ENCODE results near the gene INVS. TPM values are rescaled to one million over a fixed set of nuclear protein-coding genes. Genes with fewer than 3 reads are reported as not detected.
A peak's percentile ranks its signal among the peaks of the same experiment; 100 is the strongest.

Gene INVS
- total and polyA plus RNA-seq, 2 of the 13 experiments (the other 11 are each of a cell fraction or from before 2014, with no cell fraction given) = 11.3 to 16.3 TPM

DNA sequence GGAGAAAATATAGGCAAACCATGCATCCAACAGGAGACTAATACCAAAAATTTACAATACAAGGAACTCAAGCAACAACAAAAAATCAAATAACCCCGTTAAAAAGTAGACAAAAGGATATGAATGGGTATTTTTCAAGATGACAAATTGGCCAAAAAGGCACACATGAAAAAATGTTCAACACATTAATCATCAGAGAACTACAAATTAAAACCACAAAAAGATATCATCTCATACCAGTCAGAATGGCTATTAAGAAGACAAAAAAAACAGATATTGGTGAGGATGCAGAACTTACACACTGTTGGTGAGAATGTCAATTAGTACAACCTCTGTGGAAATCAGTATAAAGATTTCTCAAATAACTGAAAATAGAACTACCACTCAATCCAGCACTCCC is 218.7 kb downstream of the INVS start (continued):
- no peak for TF ChIP-seq CBX2 (IDR thresholded peaks at IDR 0.05; ENCODE audit: low read depth, low read length)
- no peak for TF ChIP-seq CBX2 (CRISPR knock-in tag; IDR thresholded peaks at IDR 0.05; ENCODE audit: low read depth)
- TF ChIP-seq, protein P1, sequence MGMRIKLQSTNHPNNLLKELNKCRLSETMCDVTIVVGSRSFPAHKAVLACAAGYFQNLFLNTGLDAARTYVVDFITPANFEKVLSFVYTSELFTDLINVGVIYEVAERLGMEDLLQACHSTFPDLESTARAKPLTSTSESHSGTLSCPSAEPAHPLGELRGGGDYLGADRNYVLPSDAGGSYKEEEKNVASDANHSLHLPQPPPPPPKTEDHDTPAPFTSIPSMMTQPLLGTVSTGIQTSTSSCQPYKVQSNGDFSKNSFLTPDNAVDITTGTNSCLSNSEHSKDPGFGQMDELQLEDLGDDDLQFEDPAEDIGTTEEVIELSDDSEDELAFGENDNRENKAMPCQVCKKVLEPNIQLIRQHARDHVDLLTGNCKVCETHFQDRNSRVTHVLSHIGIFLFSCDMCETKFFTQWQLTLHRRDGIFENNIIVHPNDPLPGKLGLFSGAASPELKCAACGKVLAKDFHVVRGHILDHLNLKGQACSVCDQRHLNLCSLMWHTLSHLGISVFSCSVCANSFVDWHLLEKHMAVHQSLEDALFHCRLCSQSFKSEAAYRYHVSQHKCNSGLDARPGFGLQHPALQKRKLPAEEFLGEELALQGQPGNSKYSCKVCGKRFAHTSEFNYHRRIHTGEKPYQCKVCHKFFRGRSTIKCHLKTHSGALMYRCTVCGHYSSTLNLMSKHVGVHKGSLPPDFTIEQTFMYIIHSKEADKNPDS (CRISPR knock-in tag; IDR thresholded peaks at IDR 0.05) = no peak
- TF ChIP-seq ZNF260 (CRISPR knock-in tag; IDR thresholded peaks at IDR 0.05; ENCODE audit: borderline replicate concordance, low read depth) = no peak
- TF ChIP-seq, protein P2, sequence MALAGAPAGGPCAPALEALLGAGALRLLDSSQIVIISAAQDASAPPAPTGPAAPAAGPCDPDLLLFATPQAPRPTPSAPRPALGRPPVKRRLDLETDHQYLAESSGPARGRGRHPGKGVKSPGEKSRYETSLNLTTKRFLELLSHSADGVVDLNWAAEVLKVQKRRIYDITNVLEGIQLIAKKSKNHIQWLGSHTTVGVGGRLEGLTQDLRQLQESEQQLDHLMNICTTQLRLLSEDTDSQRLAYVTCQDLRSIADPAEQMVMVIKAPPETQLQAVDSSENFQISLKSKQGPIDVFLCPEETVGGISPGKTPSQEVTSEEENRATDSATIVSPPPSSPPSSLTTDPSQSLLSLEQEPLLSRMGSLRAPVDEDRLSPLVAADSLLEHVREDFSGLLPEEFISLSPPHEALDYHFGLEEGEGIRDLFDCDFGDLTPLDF (CRISPR knock-in tag; IDR thresholded peaks at IDR 0.05) = no peak
- TF ChIP-seq ARNT2 (CRISPR knock-in tag; IDR thresholded peaks at IDR 0.05; ENCODE audit: low read depth) = no peak
- TF ChIP-seq NPAS2 (CRISPR knock-in tag; IDR thresholded peaks at IDR 0.05; ENCODE audit: borderline replicate concordance) = no peak
- no peak for TF ChIP-seq FOXA3 (CRISPR knock-in tag; IDR thresholded peaks at IDR 0.05)

DNA sequence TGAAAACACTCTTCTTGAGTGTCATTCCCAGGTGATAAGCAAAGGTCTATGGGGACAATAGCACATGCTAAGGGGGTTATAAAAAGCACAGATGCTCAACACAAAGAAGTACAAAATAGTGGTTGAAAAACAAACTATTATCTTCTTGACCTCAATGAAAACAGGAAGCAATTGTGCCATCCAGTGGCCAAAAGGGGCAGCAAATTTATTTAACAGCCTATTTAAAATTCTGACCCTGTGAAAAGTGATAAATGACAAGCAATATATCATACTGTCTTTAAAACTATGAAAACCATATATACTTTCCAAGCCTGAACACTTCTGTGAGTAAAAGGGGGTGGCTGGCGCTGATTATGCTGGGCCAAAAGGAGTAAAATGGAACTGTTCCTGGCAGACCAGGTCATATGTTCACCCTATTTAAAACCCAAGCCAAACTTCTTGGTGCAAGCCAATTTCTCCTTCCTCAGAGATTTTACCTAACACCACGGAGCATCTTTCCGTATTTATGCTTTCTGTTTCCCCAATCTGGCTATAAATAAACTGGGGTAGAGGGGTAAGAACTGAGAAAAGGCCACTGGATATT is 224.0 kb downstream of the INVS start:
- in situ Hi-C loops (cut with HindIII; ENCODE audit: extremely low pct_ligation_motif_present, low pct_unique_long_range_greater_than_20kb) = loop anchor here (25.0 kb wide), 1 partner anchor 286 kb away; no protein-coding TSS in a partner anchor
- H3K27ac ChIP-seq (ENCODE audit: extremely low read length, insufficient read depth, low read length) = no peak overlapping the region
- H2AFZ ChIP-seq (ENCODE audit: low read length) = no peak overlapping the region
- ChIA-PET CTCF (ENCODE audit: low intra/inter-chr PET ratio, low total read pairs) (no interaction called here), POLR2A (no interaction called here)
- intact Hi-C loops (cut with micrococcal nuclease; ENCODE audit: unreplicated experiment) = loop anchor here (2.0 to 5.0 kb wide), 2 partner anchors 274 to 294 kb away; no protein-coding TSS in a partner anchor
- no peak overlapping the region for H3K4me2 ChIP-seq (ENCODE audit: low read depth, low read length)
- BruUV-seq (replicated peaks) = no TSS peak
- FAIRE-seq (no peak), ATAC-seq (peak; percentile 43; the same call in 1 of the 3 replicates), DNase-seq (ENCODE audit: low spot score) (peak; percentile 26)
- H3K27me3 ChIP-seq (ENCODE audit: control insufficient read depth in 1 of 2, insufficient read depth in 2 of 2, low read length in 2 of 2) = no peaks in the 10 kb centered on the region
- H3K4me1 ChIP-seq (ENCODE audit: insufficient read depth, low read length) = no peaks in the 10 kb centered on the region
- no peak overlapping the region for H3K4me3 ChIP-seq (replicated peaks in 1 of 3; ENCODE audit: insufficient read depth in 1 of 3, low read depth in 2 of 3, low read length in 3 of 3)
- H3K9ac ChIP-seq (ENCODE audit: insufficient read depth, low read depth, low read length) = no peak overlapping the region
- H3K36me3 ChIP-seq (replicated peaks in 1 of 2; ENCODE audit: control insufficient read depth in 1 of 2, insufficient read depth in 2 of 2, low read length in 2 of 2) = peaks cover 15 to 73% of the 10 kb centered on the region in 2 experiments
- H3K79me2 ChIP-seq (ENCODE audit: insufficient read depth, low read length) = peaks cover 5% of the 10 kb centered on the region
- peaks cover 7% of the 10 kb centered on the region; the same call in 1 of the 2 replicates for H4K20me1 ChIP-seq (ENCODE audit: insufficient read depth, low read length)
- no peaks in the 10 kb centered on the region for H3K9me3 ChIP-seq (ENCODE audit: low read length)
- WGBS (ENCODE audit: low lambda C conversion rate) = 86% methylated on average over 3 of the region's 3 CpGs
- TF ChIP-seq ZNF232 (CRISPR knock-in tag; IDR thresholded peaks at IDR 0.05; ENCODE audit: borderline replicate concordance) (no peak), MEIS1 (CRISPR knock-in tag; IDR thresholded peaks at IDR 0.05; ENCODE audit: borderline replicate concordance) (no peak), ZNF781 (CRISPR knock-in tag; IDR thresholded peaks at IDR 0.05; ENCODE audit: borderline replicate concordance, not compliant biosample characterization) (no peak), ZFP1 (CRISPR knock-in tag; IDR thresholded peaks at IDR 0.05) (no peak), STAG1 (CRISPR knock-in tag; IDR thresholded peaks at IDR 0.05) (peak; percentile 42)
- TF ChIP-seq, protein P3, sequence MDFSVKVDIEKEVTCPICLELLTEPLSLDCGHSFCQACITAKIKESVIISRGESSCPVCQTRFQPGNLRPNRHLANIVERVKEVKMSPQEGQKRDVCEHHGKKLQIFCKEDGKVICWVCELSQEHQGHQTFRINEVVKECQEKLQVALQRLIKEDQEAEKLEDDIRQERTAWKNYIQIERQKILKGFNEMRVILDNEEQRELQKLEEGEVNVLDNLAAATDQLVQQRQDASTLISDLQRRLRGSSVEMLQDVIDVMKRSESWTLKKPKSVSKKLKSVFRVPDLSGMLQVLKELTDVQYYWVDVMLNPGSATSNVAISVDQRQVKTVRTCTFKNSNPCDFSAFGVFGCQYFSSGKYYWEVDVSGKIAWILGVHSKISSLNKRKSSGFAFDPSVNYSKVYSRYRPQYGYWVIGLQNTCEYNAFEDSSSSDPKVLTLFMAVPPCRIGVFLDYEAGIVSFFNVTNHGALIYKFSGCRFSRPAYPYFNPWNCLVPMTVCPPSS (IDR thresholded peaks at IDR 0.05) = no peak

All from HepG2 (cell line).